ENCODE results near the gene KRTAP21-2.
"Not testable (repeated sequence)": the region's sequence is repeated elsewhere in the genome, so short reads cannot be mapped to it uniquely, and the experiment has no call there.

Gene KRTAP21-2

DNA sequence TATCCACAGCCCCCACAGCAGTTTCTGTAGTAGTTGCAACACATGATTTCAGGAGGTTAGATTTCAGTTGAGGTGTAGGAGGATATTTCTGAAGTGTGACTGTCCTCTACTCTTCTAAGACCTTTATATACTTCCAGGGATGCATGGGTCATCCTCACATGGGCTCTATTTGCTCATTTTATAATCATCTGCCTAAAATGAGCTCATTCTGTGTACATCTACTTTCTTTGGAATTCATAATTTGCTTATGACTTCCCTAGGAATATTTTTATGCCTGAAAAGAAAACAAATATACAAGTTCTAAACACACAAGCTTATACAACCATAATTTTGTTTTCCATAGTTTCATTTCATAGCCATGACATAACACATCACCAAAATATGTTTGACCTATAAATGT, at the start of gene KRTAP21-2:
KRTAP21-2 (minus strand) TSS at position 101 of the 400 bp plus-strand sequence; CDS start at position 44, 57 bp downstream.
- no peak for DNase-seq (ENCODE audit: low read depth)

DNA sequence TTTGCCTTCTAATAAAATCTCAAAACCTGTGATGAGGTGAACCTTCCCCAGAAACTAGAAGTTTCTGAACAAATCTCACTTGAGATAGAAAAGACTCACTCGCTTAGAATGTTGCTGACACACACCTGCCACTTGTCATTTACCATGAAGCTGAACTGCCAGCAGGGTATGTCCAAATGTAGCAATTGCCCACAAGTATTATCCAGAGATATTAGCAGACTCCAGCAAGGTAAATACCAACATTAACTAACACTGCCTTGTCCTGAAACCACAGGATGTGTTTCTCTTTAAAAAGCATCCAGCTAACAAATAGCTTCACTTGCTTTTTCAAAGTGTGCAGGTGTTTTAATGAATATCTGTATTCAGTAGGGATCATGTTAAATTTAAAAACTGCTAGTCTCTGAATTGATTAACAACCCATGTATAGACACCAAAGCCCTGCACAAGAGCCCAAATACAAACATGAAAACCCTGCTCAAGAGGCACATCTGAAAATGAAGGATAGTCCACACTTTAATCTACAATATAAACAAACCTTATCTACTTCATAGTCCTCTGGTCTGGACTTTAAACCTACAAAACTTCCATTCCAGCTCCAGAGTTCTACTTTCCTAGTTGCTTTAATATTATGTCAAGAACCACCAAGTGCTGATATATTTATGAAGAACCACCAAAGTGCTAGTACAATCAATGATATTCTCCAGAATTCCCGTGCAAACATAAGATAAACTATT, 46.7 kb upstream of the KRTAP21-2 start:
- no peak for DNase-seq (ENCODE audit: low read depth)

GRCh38 chr21:30779249-30779648, 32.2 kb upstream of the KRTAP21-2 start:
- DNase-seq (ENCODE audit: low read depth), result no peak

- no peak for DNase-seq (ENCODE audit: low read depth)
Observed at GRCh38 chr21:30769724-30770431, 22.8 kb upstream of the KRTAP21-2 start.

DNA sequence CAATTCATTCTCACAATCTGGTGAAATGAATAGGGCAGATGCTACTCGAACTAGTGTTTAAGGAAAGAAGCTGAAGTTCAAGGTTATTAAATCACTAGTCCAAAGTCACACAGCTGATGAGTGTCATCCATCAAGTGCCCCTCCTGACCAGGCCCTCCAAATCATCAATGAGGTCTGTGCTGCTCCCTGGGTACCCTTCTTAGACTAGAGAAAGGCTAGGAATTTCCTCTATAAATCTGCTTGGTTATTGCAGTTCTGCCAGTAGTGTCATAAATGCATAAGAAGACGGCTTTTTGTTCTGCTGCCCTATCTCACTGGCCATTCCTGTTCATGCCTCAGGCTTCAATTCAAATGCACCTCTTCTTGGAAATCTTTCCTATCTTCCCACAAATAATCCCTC, 13.7 kb upstream of the KRTAP21-2 start:
- no peak for DNase-seq (ENCODE audit: low read depth)

DNA sequence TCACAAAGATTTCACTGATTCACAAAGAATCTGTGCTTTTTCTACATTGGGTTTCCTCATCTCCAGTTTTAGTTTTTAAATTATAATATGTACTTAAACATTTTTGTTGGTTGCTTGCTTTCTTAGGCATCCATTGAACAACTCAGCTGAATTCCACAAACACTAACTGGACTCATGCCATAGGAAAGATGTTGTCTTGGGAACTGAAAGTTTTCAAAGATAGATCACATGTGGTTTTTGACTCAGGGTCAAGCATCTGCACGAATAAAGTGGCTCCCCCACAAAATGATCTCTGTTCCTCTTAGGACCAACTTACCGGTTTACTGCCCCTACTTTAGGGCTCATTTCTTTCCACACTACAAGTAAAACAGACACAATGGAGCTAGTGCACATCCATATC, 11.2 kb upstream of the KRTAP21-2 start:
- DNase-seq (ENCODE audit: low read depth), result no peak

DNA sequence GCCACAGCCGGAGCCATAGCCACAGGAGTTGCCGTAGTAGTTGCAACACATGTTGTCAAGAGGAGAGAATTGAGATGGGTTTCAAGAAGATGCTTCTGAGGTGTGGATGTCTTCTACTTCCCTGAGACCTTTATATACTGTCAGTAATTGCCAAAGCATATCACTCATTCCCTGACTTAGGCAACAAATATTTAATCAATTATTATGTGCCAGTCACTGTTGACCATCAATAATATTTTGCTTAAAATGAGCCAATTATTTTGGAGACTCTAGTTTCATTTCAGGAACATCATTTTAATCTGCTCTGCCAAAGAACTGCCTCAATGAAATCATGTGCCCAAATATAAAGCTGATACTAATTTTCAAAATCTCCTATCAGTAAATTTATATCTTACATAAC, 8.3 kb upstream of the KRTAP21-2 start, which contains the start of gene KRTAP21-1:
KRTAP21-1 (minus strand) TSS at position 101 of the 400 bp plus-strand sequence; CDS start at position 51, 50 bp downstream.
- not testable (repeated sequence) for DNase-seq (ENCODE audit: low read depth)

GRCh38 chr21:30740462-30740861, 6.6 kb downstream of the KRTAP21-2 start:
- no peak for DNase-seq (ENCODE audit: low read depth)

DNA sequence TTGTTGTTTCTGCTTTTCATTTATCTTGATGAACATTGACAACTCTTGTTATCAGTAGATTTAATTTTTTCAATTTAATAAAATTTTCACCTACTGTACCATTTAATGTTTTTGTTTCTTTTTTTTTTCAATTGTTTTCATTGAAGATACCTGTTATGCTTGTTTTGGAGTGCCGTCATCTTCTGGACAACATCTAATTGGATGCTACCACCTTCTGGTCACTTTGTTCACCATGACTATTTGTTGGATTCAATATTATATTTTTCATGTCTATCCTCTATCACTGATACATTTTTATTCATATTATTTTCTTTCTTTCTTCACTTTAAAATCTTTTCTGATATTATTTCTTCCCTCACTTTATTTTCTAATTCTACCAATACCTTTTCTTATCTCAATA, 14.0 kb downstream of the KRTAP21-2 start:
- no peak for DNase-seq (ENCODE audit: low read depth)

DNA sequence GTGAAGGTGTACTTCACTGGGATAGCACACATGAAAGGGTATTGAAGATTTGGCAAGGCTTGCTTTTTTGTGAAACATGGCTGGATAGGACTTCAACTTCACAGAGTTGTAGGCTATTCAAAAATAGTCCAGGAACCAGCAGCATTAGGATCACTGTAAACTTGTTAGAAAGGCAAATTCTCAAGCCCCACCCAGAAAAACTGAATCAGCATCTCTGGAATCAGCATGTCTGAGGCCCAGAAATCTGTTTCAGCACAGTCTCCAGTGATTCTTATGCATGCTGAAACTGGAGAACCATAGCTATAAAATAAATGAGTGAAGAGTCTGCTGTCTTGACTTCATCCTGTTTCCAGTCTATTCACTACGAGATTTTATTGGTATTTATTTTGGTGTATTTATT, 20.3 kb downstream of the KRTAP21-2 start:
- no peak for DNase-seq (ENCODE audit: low read depth)

DNA sequence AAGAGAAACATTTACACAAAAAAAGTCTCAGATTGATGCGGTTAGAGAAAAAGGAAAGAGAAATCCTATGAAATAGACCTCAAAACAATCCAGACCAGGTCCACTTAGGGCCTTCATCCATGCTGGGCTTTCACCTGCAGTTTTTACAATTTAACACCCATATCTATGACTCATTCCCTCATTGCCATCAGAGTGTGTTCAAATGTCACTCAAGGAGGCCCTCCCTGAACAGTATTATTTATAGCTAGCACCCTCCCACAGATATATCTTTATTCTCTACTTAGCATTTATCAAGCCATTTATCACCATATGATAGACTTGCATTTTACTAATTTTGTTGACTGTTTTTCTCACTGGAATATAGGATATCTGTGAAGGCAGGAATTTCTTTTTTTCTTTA, 27.7 kb downstream of the KRTAP21-2 start:
- no peak for DNase-seq (ENCODE audit: low read depth)

DNA sequence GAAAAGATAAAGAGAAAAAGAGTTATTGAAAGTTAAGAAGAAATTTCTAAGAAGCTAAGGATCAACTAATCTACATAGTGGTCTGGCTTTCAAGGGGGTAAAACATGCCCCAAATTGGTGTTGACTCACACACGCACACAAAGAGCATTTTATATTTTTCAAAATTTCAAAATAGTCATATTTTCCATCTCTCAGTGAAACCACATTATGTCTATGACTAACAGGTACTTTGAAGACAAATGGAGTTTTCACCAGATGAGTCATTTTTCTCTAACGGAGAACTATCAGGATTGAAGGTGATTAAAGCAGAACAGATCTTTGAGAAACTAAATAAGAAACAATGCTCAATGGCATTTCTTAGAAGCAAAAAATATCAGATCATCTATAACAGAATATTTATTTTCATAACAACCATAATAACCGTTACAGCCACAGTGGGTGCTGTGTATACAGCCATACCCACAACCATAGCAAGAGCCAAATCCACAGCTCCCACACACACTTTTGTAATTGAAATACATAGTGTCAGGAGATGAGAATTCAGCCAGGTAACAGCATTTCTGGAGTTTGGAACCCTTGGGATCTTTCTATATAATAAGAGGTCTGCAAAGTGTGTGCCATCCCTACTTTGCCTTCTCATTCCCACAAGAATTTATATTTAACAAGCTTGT, 28.7 kb downstream of the KRTAP21-2 start, which contains the start of gene KRTAP21-3:
KRTAP21-3 (minus strand) TSS at position 539 of the 671 bp plus-strand sequence; CDS start at position 521, 18 bp downstream.
- DNase-seq (ENCODE audit: low read depth), result peak; percentile 2

GRCh38 chr21:30717105-30717504, 30.0 kb downstream of the KRTAP21-2 start:
- no peak for DNase-seq (ENCODE audit: low read depth)

GRCh38 chr21:30714946-30715345, 32.1 kb downstream of the KRTAP21-2 start:
- DNase-seq (ENCODE audit: low read depth), result no peak

GRCh38 chr21:30714456-30714855, 32.6 kb downstream of the KRTAP21-2 start:
- no peak for DNase-seq (ENCODE audit: low read depth)

- DNase-seq (ENCODE audit: low read depth), result no peak
Observed at GRCh38 chr21:30713766-30714165, 33.3 kb downstream of the KRTAP21-2 start.

GRCh38 chr21:30710499-30710898, 36.6 kb downstream of the KRTAP21-2 start:
- no peak for DNase-seq (ENCODE audit: low read depth)

DNA sequence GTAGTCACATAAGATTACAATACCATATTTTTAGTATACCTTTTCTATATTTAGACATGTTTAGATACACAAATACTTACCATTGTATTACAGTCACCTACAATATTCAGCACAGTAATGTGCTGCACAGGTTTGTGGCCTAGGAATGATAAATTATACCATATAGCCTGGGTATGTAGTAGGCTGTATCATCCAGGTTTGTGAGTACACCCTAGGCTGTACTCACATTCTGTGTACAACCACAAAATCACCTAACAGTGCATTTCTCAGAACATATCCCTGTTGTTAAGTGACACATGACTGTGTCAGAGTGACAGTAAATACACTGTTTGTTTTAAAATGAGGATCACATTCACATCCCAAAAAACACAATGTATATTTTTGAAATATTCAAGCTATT, 39.6 kb downstream of the KRTAP21-2 start:
- no peak for DNase-seq (ENCODE audit: low read depth)

Measured in HS-27A (cell line).